HG03064 (cell line): ENCODE results near the gene ADRB2.
"Not testable (repeated sequence)": the region's sequence is repeated elsewhere in the genome, so short reads cannot be mapped to it uniquely, and the experiment has no call there.

Experiments
- ATAC-seq: cut with Tn5 transposase; IDR thresholded peaks from one replicate; pipeline ENCODE4 v1.9.1; 2021; ENCODE audit warnings: low read depth; ENCODE audit not compliant: unreplicated experiment

The ADRB2 gene

DNA sequence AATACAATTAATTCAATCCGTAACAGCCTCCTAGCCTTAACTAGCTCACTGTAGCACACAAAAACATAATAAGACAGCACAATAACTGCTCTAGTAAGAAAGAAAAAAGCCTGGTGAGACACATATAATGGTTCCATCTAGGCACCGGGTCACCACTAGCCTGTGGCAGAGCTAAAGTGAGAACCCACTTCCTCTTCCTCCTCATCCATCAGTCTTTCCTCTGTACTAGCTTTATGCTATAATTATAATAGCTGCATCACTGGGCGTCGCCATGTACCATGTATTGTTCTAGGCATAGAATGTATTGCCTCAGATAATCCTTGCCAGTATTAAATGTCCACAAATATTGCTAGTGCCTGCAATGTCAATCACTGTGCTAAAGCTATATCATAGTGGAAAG is 23.1 kb downstream of the ADRB2 start:
- no peak for ATAC-seq

GRCh38 chr5:148850836-148851235 is 24.4 kb downstream of the ADRB2 start:
- no peak for ATAC-seq

GRCh38 chr5:148853868-148854267 is 27.5 kb downstream of the ADRB2 start:
- ATAC-seq = no peak

DNA sequence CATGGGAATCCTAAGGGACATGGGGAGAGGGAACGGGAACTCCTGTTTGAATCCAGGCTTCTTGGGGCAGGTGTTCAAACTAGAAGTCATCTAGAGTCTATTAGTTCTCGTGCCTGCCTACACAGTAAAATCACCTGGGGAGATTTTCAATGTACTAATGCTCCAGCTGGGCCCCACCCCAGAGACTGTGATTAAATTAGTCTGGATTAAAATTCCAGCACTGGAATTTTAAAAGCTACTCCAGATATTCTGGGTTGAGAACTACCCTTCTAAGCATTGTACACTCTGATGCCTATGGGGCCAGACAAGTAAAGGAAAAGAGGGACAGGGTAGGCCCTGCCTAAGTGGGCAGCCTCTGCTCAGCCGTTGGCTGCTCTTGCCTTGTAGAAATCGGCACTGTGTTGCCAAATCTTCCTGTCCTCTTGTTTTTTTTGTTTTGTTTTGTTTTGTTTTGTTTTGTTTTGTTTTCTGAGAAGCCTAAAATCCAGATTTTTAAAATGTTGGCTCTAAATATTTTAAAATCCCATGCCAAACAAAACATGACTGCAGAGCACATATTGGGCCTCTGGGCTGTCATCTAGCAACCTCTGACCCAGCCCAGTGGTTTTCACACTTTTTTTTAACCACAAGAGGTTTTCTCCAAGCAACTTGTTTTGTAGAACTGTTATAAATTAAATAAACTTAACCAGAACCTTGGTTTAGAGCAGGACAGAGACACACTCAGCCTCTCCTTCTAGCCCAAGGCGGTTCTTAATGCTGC is 29.0 kb downstream of the ADRB2 start:
- ATAC-seq = no peak

DNA sequence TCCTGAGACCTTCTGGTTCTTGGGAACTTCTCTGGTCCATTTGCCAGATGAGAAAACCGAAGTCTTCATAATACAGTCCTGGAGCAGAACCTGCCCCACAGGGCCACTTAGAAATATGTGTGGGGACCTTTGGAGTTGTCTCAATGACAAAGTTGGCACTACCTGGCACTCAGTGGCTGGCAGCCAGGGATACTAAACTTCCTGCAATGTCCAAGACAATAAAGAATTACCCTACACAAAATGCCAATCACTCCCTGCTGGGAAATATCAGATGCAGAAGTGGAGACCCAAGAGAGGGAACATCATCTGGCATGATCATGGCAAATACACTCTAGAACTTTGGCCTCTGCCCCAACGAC is 29.6 kb downstream of the ADRB2 start:
- no peak for ATAC-seq

DNA sequence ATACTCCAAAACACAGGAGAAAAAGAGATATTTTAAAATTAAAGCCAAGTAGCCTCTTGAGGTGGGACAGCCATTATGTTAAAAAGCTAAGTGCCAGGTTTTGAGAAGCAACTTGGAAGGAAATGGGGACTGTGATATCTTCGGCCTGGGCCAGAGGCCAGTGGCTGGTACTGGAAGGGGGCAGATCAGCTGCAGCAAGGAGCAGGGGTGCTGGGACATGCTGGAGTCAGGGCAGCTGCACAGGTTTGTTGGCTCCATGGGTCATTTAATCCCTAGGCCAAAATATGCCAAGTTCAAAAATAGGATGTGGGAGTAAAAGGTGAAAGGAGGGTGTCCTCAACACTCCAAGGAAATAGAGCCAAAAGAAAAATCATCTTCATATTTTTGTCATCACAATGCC is 30.0 kb downstream of the ADRB2 start:
- ATAC-seq = no peak

DNA sequence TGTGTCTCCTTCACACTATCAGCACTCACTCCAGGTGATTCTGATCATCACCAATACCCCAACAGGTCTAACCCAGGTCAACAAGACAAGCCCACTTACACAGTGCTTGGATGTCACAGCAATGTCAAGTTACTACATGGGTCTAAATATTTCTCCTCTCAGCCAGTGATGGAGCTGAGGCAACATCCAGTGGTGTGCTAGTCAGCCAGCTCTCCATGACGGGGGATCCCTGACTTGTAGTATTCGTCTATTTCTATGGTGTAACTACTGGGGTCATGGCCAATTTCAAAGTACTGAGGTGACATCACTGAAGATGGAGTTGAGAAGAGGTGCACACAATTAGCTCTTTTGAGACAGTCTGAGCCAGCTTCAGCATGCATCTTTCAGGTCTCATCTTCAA is 31.1 kb downstream of the ADRB2 start:
- no peak for ATAC-seq

DNA sequence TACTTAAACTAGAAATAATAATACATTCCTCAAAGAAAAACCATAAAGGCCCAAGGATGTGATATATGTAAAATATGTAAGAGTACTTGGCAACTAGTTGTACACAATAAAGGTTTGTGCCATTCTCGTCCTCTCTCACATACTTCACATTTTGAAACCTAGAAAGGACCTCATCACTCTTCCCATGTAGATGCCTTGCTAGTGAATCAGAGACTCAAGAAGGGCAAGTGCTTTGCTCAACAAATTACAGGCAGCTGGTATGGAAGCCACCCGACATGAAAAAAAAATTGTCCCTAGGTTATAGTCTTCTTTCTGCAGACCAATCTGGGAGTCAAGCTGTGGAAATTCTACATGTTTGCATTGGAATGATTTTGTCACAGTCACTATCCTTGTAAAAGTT is 31.7 kb downstream of the ADRB2 start:
- ATAC-seq = no peak

DNA sequence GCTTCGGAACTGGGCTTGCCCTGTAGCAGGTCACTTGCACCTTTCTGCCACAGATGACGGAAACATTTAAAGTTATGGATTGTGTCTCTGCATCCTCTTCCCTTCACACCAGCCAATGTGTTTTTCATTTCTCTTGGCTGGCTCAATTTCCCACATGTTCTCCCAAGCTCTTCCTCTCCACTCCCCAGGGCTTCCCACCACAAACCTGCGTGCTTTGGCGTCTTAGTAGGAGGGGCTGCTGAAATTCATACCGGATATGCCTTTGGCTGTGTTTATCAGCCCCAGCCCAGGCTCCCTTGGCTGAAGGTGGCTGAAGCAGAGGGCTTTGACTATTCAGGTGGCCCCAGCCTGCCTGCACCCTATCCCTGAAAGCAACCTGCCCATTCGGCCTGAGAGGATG is 32.1 kb downstream of the ADRB2 start:
- ATAC-seq = no peak

GRCh38 chr5:148859703-148860102 is 33.3 kb downstream of the ADRB2 start:
- no peak for ATAC-seq

GRCh38 chr5:148860599-148860998 is 34.2 kb downstream of the ADRB2 start:
- ATAC-seq = no peak

- no peak for ATAC-seq
Observed at GRCh38 chr5:148861088-148861487, 34.7 kb downstream of the ADRB2 start.

DNA sequence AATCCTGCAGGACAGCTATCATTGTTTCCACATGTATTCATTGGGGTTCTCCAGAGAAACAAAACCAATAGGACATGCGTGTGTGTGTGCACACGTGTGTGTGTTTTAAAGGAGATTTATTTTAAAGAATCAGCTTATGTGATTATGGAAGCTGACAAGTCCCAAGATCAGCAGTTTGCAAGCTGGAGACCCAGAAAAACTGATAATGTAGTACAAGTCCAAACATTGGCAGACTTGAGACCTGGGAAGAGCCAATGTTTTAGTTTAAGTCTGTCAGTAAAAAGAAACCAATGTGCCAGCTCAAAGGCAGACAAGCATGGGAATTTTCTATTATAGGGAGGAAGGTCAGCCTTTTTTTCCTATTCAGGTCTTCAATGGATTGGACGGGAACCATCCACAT is 35.3 kb downstream of the ADRB2 start:
- ATAC-seq = no peak

DNA sequence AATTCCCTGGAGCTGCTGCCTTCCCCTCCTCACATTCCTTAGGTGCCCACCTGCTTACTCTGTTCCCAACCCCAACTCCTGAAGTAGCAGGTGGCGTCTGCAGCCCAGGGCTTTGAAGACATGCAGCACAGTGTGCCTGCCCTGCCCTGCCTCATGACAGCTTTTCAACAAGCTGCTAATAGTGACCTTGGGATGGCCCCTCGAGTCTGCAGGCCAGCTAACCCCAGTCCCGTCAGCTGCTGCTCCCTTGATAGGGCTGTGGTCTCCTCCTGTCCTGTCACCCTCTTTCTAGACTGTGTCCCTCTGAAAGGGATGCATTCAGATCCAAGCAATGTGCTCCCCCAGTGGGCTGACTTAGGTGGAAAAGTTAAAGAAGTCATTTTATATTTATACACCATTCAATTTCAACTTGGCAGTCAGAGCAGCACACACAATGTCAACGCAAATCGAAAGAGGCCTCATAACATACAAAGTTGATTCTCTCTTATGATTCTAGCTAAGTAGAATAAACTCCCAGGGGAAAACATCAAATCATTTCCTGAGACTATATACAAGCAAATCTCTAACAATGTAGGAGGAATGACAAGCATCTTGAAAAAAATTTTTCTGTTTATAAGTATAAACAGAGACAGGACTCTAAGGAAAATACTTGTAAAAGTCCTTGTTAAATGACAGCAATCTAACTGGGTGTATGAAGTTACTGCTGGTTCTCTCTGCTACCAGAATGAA is 37.9 kb downstream of the ADRB2 start:
- no peak for ATAC-seq

GRCh38 chr5:148866024-148866423 is 39.6 kb downstream of the ADRB2 start:
- no peak for ATAC-seq

DNA sequence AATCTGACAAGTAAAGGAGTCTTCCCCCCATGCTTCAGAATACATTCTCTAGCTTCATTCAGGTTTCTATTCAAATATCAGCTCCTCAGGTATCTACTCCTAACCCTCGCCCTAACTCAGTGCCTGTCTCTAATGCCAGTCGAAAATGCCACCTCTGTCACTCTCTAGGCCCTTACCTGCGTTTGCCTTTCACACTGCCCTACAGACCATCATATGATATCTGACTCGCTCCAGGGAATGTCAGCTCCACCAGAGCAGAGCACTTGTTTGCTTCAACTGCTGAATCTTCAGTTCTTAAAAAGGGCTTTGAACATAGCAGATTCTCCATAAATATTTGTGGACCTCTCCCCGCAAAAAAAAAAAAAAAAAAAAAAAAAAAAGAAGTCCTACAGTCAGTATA is 46.7 kb downstream of the ADRB2 start:
- no peak for ATAC-seq

DNA sequence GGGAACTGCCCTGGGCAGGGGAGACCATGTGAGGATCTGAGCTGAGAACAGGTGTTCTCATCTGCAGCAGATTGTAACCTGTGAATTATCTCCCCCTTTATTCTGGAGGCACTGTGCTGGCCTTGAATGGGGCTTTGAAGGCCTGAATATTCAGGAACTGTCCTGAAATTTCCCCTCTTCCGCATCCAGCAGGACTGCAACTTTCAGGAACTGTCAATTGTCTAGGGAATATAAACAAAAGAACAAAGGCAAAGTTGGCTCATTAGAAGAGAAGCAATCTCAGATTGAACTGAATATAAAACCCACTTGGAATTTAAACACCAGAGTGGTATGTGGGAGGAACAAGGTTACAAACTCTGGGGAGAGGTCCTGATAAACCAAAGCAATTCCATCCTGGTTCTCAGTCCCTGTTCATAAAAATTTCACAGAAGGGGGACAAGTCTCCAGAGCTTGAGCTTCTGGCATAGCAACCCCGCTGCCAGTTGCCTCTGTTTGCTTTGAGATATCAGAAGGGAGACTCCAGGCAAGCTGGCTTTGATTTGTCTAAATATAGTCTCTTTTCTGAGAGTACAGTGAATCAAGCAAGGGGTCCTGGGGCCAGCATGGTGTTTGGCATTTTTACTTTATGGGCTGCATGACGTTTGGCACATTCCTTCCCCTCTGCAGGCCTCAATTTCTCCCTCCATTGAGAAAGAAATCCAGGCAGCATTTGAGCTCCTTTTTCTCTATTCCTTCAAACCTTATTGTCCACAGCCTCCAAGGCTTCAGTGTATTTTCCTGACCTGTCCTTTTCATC is 47.5 kb downstream of the ADRB2 start:
- no peak for ATAC-seq

DNA sequence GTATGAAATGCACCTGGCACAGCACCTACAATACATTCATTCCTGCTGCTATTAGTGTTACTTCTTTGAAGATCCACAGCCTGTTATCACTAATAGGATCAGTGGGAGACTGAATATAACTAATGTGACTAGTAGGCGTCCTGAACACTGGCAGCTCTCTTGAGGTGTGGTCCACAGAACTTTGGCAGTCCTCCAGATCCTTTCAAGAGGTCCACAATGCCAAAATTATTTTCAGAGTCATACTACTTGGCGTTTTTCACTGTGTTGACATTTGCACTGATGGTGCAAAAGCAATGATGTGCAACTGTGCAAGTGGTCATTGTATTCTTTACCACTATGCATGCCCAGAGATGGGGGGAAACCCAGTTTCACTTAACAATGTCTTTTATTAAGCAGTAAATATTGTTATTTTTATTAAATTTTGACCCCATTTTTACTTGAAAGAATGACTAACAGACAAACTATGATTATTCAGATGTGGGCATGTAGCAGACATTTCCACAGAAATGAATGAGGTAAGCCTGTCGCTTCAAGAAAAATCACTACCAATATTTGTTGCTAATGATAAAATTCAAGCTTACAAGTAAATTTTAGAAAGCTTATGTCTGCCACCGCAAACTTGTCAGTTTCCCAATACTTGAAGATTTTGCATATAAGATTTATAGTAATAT is 48.9 kb downstream of the ADRB2 start:
- ATAC-seq = no peak

DNA sequence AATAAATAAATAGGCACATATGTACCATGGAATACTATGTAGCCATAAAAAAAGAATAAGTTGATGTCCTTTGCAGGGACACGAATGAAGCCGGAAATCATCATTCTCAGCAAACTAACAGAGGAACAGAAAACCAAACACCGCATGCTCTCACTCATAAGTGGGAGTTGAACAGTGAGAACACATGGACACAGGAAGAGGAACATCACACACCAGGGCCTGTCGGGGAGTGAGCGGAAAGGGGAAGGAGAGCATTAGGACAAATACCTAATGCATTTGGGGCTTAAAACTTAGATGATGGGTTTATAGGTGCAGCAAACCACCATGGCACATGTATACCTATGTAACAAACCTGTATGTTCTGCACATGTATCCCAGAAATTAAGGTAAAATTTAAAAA is 51.0 kb downstream of the ADRB2 start:
- ATAC-seq = not testable (repeated sequence)
